ENCODE data around the gene MEST.
"Not testable (repeated sequence)": the region's sequence is repeated elsewhere in the genome, so short reads cannot be mapped to it uniquely, and the experiment has no call there.

The MEST gene

DNA sequence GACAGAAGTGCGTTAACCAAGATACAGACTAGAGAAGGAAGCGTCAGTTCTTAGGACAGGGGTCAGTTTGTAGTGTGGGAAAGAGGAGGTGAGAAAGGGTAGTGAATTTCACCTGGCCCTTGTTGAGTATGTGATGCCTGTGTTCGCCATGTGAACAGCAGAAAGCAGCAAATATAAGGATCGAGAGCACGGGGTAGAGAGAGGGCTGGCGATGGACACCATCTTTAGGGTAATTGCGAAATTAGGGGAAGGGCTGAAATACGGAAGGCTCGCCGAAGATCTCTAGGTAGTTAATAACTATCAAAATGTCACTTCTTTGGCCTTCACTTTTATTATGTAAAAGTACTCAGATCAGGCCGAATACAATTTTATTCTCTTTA is 6.2 kb upstream of the MEST start:
- DNase-seq (ENCODE audit: low spot score), result no peak

DNA sequence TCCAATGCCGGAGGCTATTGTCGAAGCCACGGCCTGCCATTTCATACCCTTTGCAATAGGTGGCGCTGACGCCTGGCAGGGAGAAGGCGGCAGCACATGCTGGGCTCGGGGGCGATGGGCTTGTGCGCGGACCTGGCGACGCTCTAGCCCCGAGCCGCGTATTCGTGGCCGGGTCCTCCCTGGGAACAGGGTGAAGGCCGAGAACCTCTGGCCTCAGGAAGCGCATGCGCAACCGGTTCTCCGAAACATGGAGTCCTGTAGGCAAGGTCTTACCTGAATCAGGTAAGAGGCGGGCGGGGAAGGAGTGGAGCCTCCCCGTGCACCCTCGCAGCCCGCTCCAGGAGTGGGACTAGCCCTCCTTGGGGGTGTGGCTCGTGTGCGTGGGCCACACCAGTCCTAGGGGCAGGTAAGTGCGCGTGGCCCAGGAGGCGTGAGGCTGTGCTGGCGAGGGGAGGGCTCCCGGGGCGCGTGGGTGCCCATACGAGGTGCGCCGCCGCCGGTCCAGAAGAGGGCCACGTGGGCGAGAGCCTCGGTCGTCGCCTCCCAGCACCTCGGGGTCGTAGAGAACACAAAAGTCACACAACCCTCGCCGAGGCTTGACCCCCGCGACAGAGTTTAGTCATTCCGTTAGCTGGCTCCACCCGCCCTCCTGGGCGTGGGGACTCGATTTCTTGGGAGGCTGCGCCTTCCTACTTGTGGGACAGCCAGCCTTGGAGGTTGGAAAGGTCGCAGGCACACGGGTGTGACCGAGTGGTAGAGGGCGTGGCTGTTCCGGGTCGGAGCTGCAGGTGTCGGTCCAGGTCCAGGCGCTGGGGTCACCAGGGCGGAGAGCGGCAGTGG is 5.6 kb upstream of the MEST start:
- peak; percentile 76 for DNase-seq (ENCODE audit: low spot score)

DNA sequence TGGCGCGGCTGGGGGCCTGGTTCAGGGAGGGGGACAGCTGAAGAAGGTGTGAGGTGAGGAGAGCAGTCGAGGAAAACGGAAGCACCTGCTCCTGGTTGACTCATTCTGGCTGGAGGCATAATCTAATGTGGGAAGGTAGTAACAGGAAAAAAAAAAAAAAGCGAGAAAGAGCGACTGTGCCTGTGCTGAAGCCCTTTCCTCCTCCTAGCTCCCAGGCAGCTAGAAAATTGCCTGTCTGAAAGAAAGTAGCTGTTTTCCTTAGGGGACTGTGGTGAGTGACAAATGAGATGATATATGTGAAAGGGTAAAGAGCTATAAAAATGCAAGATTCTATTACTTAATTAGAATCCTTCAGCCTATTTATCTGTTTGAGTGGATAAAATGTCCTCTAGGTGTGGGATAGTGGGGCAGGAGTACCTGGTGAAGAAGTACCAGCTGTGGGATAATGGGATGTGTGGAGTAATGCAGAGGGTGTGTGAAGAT is 4.9 kb upstream of the MEST start:
- DNase-seq (ENCODE audit: low spot score), result no peak

DNA sequence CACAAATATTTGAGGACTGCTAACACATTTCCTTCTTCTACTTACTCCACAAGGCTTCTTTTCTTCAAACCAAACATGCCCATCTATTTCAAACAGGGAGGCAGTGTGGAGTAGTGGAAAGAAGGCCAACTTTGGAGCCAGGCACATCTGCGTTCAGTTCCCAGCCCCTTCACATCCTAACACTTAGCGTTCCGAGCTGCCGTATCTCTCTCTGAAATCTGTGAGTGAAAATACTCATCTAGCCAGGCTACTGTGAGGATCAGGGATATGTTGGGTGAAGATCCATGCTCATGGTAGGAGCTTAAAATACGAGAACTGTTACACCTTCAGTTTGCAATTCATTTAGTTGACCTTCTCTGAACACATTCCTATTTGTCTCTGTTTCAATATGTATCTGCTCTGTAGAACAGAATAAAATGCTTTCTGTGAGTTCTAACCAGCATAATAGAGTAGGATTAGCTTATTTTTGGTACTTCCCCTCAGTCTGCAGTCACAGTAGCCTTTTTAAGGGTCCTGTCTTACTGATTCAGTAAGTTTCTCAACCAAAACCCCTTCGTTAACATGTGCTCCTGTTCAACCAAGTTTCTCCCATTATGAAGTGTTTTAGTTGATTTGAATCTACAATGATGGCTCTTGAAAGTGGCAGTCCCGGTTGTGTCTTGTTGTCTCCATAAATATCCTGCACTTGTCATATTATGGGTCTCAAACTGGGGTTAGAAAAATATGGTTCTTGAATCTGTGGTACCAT is 3.3 kb upstream of the MEST start:
- peak; percentile 47 for DNase-seq (ENCODE audit: low spot score)

DNA sequence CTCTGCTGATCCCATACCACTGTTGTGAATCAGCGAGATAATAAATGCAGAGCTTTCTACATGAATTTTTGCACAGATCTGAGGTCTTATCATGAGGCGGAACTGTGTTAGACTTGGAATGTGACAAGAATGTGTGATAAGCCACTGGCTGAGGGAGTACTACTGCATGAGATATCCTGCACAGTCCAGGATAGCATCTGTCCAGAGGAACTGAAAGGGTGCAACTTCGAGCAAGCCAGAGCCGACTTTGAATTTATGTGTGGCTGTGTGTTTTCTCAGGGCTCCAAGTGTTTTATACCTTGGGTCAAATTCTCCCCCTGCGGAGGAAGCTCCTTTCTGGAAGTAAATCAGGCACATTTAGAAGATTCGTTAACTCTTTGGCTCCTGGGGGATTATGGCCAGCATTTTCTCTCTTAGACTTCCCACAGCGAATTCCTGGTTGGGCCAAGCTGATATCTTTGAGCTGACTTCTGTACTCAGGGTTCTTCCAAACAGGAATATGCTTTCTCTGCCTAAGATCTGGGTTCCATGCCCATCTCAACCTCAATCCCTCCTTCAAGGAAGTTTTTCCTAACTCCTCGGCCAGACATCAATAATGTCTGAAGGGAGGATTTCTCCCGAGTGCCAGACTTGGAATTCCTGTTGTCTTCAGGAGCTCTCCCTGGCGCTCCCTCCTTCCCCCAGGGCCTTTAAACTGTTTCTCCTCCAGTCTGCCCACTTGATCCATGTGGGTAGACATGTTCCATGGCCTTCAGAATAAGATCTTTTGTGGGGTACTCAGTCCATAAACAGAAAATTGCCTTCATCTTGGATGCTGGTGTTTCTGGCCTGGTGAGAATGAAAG is 2.5 kb upstream of the MEST start:
- DNase-seq (ENCODE audit: low spot score), result no peak

DNA sequence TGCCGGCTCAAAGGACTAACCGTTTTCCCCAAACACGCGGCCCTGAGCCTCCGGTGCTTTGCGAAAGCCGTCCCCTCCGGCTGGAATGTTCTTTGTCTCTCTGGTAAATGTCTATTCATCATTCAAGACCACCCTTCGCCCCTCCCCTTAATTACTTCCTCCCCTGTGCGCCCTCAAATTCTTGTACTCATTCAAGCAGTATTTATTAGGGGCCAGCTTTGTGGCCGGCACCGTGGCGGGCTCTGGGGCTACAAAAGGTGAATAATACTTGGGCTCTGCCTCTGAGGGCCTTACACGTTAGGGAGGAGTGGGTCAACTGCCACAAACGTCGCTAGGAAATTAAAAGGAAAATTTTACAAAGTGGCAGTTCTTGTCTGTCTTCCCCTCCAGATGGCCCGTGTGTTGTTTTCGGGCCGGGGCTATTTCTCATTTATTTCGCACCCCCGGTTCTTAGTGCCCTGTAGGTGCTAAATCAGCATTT is 1.5 kb upstream of the MEST start:
- no peak for DNase-seq (ENCODE audit: low spot score)

DNA sequence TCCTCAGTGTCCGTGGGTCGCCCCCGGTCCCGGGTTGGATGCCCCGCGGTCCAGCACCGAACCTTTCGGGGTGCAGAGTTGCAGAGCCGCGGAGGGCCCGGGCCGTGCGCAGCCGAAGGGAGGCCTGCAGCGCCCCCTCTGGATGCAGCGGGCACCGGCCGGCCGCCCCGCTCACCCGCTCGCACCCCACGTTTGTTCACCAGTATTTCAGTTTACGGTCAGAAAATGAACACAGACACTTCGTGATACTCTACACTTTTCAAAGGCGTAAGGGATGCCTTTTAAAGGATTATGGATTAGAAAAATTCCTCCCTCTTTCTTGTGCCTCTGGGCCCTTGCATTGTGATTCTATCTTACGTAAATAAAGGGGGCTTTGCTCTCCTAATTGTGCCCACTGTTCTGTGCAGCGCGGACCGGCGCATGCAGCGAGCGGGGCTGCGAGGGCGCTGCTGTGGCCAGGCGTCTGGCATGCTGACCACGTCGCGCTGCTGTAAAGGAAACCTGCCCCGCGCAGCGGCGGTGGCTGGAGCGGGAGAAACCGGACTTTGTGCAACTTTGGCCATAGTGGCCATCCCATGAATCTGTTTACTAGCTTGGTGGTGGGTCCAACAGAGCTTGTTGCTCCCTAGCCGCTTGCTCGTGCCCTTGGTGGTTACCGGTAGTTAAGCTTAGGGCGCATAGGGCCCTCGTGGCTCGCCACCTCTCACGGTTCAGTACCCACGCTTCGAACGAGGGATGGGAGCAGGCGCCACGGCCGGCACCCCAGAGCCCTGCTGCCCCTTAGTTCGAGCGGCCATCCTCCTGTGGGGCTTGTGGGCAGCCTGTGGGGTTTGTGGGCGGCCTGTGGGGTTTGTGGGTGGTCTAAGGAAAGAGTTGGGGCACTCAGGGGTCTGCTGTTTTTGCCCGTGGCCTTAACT is 739 bp upstream of the MEST start:
- peak; percentile 50 for DNase-seq (ENCODE audit: low spot score)

DNA sequence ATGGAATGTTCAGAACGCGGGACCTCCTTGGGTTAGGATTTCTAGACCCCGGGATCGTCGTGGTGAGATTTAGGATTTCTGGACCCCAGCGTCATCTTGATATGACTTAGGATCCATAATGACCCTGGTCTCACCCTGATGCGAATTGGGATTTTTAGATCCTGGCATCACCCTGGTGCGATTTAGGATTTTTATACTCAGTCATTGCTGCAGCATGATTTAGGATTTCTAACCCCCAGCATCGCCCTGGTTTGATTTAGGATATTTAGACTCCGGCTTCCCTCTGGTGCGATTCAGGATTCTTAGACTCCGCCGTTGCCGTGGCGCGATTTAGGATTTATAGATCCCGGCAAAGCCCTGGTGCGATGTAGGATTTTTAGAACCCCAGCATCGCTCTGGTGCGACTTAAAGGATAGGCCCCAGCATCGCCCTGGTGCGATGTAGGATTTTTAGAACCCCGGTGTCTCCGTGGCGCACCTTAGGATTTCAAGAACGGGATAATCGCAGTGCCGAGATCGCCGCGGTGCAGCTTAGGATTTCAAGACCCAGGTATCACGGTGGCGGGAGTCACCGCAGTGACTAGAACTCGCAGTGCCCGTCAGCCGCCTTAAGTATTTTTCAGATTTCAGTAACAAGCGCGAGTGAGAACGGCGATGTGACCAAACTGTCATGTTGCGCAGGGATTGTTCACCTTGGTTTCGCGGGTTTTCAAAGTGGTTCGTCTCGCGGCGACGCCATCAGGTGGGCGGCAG is 814 bp downstream of the MEST start:
- no peak for DNase-seq (ENCODE audit: low spot score)

DNA sequence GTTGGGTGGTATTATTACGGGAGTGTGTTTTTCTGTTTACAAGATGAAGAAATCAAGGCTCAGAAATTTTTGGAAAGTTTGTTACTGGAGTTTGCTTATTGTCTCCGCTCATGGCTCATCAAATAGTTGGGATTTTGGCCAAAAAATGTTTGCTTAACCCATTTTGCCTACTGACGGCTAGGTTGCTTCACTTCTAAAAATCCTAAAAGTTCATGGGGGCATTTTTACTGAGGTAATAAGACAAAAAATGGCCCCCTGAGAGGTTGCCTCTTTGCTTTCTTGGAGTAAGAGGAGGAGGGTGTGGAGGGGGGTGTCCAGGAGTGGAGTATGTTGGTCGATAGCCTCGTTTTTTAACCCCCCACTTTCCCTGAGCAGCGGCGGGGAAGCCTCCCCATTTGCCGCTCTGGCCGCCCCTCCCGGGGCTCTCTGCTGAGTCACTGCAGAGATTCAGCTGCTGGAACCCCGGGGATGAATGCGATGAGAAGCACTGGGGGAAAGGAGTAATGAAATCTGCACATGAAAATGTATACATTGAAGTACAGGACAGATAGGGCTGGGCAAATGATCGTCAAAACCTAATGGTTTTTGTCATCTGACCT is 1.5 kb downstream of the MEST start:
- no peak for DNase-seq (ENCODE audit: low spot score)

DNA sequence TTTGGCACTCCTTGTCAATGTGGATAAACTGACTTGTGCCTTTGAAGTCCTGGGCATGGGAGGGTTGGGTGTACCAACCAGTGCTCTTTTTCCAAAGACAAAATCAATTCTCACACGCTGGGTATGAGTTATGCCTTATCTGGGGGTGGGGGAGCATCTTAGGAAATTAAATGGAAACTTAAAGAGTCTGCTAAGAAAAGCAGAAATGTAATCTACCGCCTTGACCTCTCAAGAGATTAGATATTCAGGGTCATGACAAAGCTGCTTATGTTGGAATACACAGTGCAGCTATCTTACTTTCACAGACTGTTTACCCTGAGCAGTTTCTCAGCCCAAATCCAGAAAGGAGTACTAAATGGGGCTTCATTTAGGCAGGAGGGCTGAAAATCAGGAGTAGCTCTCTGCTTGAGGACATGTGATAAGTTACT is 2.6 kb downstream of the MEST start:
- DNase-seq (ENCODE audit: low spot score), result no peak

DNA sequence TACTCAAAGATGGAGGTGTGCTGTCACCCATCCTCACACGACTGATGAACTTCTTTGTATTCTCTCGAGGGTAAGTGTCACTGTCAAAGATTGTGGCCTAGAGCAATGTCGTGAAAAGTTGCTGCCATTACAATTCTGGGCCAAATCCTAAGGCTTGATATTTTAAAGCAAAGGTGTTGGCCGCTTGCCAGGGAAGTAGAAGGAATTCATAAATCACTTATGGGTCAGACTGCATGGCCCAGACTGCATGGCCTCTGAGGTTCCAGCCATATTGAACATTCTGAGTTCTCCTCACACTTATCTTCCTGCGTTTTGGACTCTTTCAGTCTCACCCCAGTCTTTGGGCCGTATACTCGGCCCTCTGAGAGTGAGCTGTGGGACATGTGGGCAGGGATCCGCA is 8.6 kb downstream of the MEST start:
- no peak for DNase-seq (ENCODE audit: low spot score)

DNA sequence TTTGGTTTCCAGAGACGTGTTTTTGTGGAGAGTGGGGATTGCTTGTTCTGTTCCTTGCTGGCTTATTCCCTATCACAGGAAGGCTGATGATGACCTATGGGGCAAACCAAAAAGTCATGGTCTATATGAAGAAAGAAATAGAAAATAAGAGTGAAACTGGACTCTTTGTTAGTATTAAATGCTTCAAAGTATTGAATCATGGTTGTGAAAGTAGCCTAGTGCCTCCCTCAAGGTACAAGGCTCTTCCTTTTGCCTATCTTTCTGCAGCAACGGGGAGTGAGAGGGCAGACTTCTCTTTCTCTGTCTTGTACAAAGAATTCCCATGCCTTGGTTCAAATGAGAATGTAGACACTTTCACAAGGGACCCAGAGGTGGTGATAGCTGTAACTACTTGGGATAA is 9.0 kb downstream of the MEST start:
- no peak for DNase-seq (ENCODE audit: low spot score)

DNA sequence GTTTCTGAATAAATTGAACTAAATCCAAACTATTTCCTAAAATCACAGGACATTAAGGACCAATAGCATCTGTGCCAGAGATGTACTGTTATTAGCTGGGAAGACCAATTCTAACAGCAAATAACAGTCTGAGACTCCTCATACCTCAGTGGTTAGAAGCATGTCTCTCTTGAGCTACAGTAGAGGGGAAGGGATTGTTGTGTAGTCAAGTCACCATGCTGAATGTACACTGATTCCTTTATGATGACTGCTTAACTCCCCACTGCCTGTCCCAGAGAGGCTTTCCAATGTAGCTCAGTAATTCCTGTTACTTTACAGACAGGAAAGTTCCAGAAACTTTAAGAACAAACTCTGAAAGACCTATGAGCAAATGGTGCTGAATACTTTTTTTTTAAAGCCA is 13.9 kb downstream of the MEST start:
- DNase-seq (ENCODE audit: low spot score), result no peak

DNA sequence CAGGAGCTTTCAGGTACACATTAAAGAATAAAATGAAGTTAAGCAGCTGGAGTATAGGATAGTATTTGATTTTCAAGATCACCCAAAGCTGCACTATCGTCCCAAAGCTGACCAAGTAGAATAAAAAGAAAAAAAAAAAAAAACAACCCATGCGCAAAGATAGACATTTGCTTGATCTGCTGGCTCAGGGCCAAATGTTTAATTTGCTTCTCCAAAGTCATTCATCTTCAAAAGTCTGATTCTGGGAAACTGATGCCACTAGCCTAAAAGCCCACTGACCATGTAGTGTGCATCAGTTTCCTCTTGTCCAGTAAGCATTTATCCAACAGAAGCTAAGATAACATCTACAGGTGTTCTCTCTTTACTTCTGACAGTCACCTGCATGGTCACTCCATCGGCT is 14.5 kb downstream of the MEST start:
- no peak for DNase-seq (ENCODE audit: low spot score)

DNA sequence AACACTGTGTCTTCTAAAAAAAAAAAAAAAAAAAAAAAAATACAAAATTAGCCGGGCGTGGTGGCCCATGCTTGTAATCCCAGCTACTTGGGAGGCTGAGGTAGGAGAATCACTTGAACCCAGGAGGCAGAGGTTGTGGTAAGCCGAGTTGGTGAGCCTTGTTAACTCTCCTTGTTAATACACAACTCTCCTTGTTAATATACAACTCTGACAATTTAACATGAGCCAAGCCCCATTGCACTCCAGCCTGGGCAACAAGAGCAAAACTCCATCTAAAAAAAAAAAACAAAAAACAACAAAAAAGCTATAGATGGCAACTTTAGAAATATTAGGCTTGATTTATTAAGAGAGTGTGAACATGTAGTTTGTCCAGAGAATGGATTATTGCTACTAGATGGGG is 20.2 kb downstream of the MEST start:
- DNase-seq (ENCODE audit: low spot score), result not testable (repeated sequence)

DNA sequence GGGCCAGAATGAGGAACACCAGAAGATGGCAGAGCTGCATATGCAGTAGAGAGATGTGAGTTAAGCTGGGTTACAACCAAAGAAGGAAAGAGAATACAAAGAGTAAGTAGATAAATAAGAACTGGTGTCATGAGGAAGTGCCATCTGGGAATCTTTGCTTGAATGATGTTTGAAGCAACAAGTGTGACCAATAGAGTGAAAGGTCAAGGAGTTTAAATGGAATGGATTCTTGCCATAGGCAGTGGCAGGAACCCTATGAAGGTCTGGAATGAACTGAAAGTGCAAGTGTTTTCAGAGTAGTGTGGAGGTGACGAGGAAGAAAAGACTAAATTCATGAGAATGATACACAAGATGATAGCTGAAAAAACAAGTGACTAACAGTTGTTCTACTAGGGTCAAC is 21.6 kb downstream of the MEST start:
- no peak for DNase-seq (ENCODE audit: low spot score)

DNA sequence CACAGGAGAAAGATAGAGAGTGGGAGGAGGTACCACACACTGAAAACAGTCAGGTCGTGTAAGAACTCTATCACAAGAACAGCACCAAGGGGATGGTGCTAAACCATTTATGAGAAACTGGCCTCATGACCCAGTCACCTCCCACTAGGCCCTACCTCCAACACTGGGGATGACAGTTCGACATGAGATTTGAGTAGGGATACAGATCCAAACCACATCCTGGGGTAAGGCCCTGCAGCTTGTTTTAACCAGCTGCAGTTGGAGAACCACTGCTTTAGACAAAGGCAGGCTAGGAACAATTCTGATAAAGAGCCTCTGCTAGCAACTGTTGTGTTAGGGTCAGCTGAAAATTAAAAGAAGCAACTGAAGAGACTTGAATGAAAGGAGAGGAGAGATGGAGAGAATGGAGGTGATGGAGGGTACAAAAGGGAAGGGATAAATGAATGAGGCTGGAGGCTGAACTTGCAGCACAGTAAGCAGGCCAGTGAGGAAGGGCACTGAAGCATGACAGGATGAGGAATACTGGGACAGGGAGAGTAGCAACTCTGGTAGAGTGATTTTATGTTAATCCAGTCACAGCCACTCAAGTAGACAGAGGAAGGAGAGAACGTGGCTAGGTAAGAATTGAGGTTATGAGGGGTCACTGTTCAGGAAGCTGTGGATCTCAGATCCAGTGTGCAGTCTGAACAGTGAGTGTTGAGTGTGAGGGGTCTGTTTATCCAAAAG is 23.6 kb downstream of the MEST start:
- no peak for DNase-seq (ENCODE audit: low spot score)

DNA sequence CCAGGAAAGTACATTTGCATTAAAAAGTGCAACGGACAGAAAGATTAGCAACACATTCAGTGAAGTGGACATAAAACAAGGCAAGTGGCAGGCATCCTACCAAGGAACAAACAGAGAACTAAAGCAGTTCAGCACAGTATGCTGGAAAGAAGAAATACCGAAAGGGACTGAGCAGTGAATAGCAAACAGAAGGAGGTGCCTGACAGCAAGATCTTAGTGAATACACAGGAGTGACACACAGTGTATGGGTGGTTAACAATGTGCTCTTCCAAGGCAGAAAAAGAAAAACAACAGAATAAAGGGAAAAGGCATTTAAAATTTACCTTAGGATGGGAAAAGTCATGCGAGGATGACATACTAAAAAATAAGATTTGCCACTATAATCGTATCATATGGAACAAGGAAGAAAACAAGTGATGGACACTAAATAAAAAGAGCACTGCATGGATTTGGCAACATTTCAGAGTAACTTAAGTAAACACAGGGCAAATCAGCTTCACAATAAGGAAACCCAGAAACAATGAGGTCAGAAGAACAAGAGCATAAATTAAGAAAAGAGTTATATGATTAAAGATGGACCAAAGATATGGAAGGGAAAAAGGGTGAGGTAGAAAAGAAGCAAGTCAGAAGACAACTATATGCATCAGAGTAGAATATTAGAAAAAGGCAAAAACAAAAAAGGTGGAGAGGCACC is 29.5 kb downstream of the MEST start:
- DNase-seq (ENCODE audit: low spot score), result no peak

All from Ammon's horn (tissue), 1 donor.